GM12878 (cell line): Measurements from ENCODE around the gene TMEM253. TPM values are rescaled to one million over a fixed set of nuclear protein-coding genes. Genes with fewer than 3 reads are reported as not detected.

Experiments used
- ATAC-seq: fragments of 200-7000 bp; cut with Tn5 transposase; 3 replicates; pipeline ENCODE4 v1.9.1; 2020; ENCODE audit warnings: mild to moderate bottlenecking, moderate library complexity
- BruUV-seq: library from RNA; stranded (reverse); fragments of 400-500 nt; replicated peaks from 2 replicates; lab custom pipeline; 2021; lab: Mats Ljungman, UMichigan
- CTCF ChIA-PET: fragments of 300-600 bp; sonication (Branson Sonifier 250); formaldehyde crosslinking; extraction: SDS; loops from one replicate; lab custom pipeline; 2021; ENCODE audit warnings: inconsistent platforms; lab: Yijun Ruan, JAX
- POLR2A ChIA-PET: fragments of 350-600 bp; formaldehyde crosslinking; extraction: SDS; loops from one replicate; lab custom pipeline; 2021; ENCODE audit warnings: inconsistent platforms; lab: Charles Lee
- RAD21 ChIA-PET: fragments of 300-600 bp; sonication (Branson Sonifier 250); formaldehyde crosslinking; loops from one replicate; lab custom pipeline; 2023; ENCODE audit warnings: antibody characterized with exemption; ENCODE audit not compliant: unreplicated experiment; lab: Charles Lee
- SMC1A ChIA-PET: fragments of 300-600 bp; sonication (Branson Sonifier 250); formaldehyde crosslinking; loops from one replicate; lab custom pipeline; 2023; ENCODE audit not compliant: unreplicated experiment, uncharacterized antibody; lab: Charles Lee
- DNase-seq: peaks from one replicate; pipeline ENCODE4 v3.0.0-alpha.2; 2011; ENCODE audit warnings: low read depth, low spot score
- FAIRE-seq: peaks from 3 replicates; lab custom pipeline; 2011; peaks lifted over from hg19 to GRCh38; lab: Jason Lieb, UNC
- H2AFZ ChIP-seq: 2 replicates; pipeline ENCODE4 v1.6.0; 2011; ENCODE audit warnings: low read depth, low read length, control low read depth; ENCODE audit not compliant: control insufficient read depth
- H3K27ac ChIP-seq: 2 replicates; pipeline ENCODE4 v1.5.1; 2011; ENCODE audit warnings: control low read depth; ENCODE audit not compliant: control insufficient read depth, insufficient read depth
- H3K27me3 ChIP-seq, 2 experiments: replicated peaks in 1 of 2; 2 replicates each; pipeline versions ENCODE4 v1.6.0 to v1.6.1; 2011; ENCODE audit warnings: low read length in 1 of 2; ENCODE audit not compliant: control insufficient read depth in 2 of 2, insufficient read depth in 2 of 2
- H3K36me3 ChIP-seq, 2 experiments: 2 replicates each; pipeline ENCODE4 v1.5.1; 2011; ENCODE audit warnings: low read length in 1 of 2; ENCODE audit not compliant: control insufficient read depth in 2 of 2, insufficient read depth in 2 of 2
- H3K4me1 ChIP-seq: 2 replicates; pipeline ENCODE4 v1.6.1; 2011; ENCODE audit warnings: mild to moderate bottlenecking, low read length, moderate library complexity, mixed read lengths; ENCODE audit not compliant: control insufficient read depth, insufficient read depth
- H3K4me2 ChIP-seq: 2 replicates; pipeline ENCODE4 v1.6.0; 2011; ENCODE audit warnings: control low read depth; ENCODE audit not compliant: control insufficient read depth, insufficient read depth
- H3K4me3 ChIP-seq: fragments of 200-600 bp; sonication (generic); 2 replicates; pipeline ENCODE4 v1.5.1; 2016
- H3K79me2 ChIP-seq: 2 replicates; pipeline ENCODE4 v1.6.0; 2011; ENCODE audit warnings: low read length; ENCODE audit not compliant: control insufficient read depth, insufficient read depth
- H3K9ac ChIP-seq: 2 replicates; pipeline ENCODE4 v1.8.0; 2011; ENCODE audit warnings: low read length, control low read depth, mixed read lengths; ENCODE audit not compliant: control insufficient read depth, insufficient read depth
- H3K9me3 ChIP-seq: replicated peaks from 3 replicates; pipeline ENCODE4 v1.5.1; 2011; ENCODE audit warnings: mild to moderate bottlenecking, low read length; ENCODE audit not compliant: control insufficient read depth, insufficient read depth
- H4K20me1 ChIP-seq: 2 replicates; pipeline ENCODE4 v1.6.0; 2011; ENCODE audit not compliant: control insufficient read depth, insufficient read depth
- CBFB ChIP-seq: IDR thresholded peaks from 2 replicates; pipeline ENCODE4 v1.6.1; 2016; ENCODE audit warnings: antibody characterized with exemption, low read depth
- MXI1 ChIP-seq: fragments of 150-350 bp; IDR thresholded peaks from 2 replicates; pipeline ENCODE4 v1.6.1; 2011; ENCODE audit warnings: low read depth, mild to moderate bottlenecking, inconsistent platforms, low read length, improper control_type of control experiment
- NFYA ChIP-seq: IDR thresholded peaks from 2 replicates; pipeline ENCODE4 v1.6.1; 2011; ENCODE audit warnings: low read depth, mild to moderate bottlenecking, low read length, improper control_type of control experiment, borderline replicate concordance
- PAX5 ChIP-seq: IDR thresholded peaks from 2 replicates; pipeline ENCODE4 v1.6.1; 2011; ENCODE audit warnings: low read depth, low read length, borderline replicate concordance
- POLR2AphosphoS2 ChIP-seq: IDR thresholded peaks from 2 replicates; pipeline ENCODE4 v1.6.1; 2011; ENCODE audit warnings: low read depth, mild to moderate bottlenecking, low read length, improper control_type of control experiment, moderate library complexity
- SIN3A ChIP-seq: IDR thresholded peaks from 2 replicates; pipeline ENCODE4 v1.6.1; 2012; ENCODE audit warnings: low read depth, low read length, improper control_type of control experiment
- SIX5 ChIP-seq: IDR thresholded peaks from 2 replicates; pipeline ENCODE4 v1.6.1; 2011; ENCODE audit warnings: mild to moderate bottlenecking, low read depth, low read length, moderate library complexity; ENCODE audit not compliant: severe bottlenecking
- SMAD5 ChIP-seq: IDR thresholded peaks from 2 replicates; pipeline ENCODE4 v1.6.1; 2016; ENCODE audit warnings: antibody characterized with exemption, low read depth
- SRF ChIP-seq, 2 experiments: IDR thresholded peaks; 2 replicates each; pipeline ENCODE4 v1.6.1; 2011; ENCODE audit warnings: low read depth in 2 of 2, low read length in 2 of 2, mild to moderate bottlenecking in 1 of 2, moderate library complexity in 1 of 2
- ZNF207 ChIP-seq: fragments of 450-650 bp; IDR thresholded peaks from 2 replicates; pipeline ENCODE4 v1.6.1; 2014; ENCODE audit warnings: antibody characterized with exemption, mild to moderate bottlenecking, borderline replicate concordance
- WGBS: methylation state at CpG from one replicate; pipeline ENCODE4 v1.1.6; 2016; ENCODE audit warnings: low lambda C conversion rate; ENCODE audit not compliant: insufficient replicate concordance, insufficient coverage; ENCODE audit errors: missing lambda C conversion rate; 5-methylcytosine and 5-hydroxymethylcytosine counted together
- in situ Hi-C: fragments of 300-500 bp; cut with MboI; formaldehyde crosslinking; loops from 9 replicates; pipeline ENCODE4 v1.14.3; 2018; ENCODE audit warnings: mixed read lengths
- intact Hi-C: fragments of 100-400 bp; cut with micrococcal nuclease; formaldehyde crosslinking; loops from one replicate; pipeline ENCODE4 v1.14.2; 2022; ENCODE audit not compliant: unreplicated experiment
- polyA plus RNA-seq, 11 experiments: library from polyadenylated mRNA; depleted of rRNA in 4 of 11; unstranded in 6 of 11; stranded (reverse) in 5 of 11; fragments of >200 nt; fragmentation: Nextera tagmentation in 4 of 11; fragmentation: Illumina TruSeq in 1 of 11; extraction: Ambion mirVana in 4 of 11; extraction: Trizol in 1 of 11; gene quantifications; 1 replicate in 1 of 11; 2 replicates in 10 of 11; pipeline versions ENCODE4 v1.2.1 to v1.2.3, GENCODE V29; 2011 to 2016; ENCODE audit warnings: inconsistent platforms in 2 of 11, missing spikeins in 2 of 11, low read depth in 1 of 11
- total RNA-seq, 4 experiments: library from RNA; depleted of rRNA in 3 of 4; stranded (reverse); fragments of >200 nt in 3 of 4; fragmentation: Illumina TruSeq in 1 of 4; extraction: Trizol in 1 of 4; gene quantifications; 2 replicates each; pipeline versions ENCODE4 v1.2.1 to v1.2.3, GENCODE V29; 2013 to 2021
- TF ChIP-seq, protein P1 (sequence below): IDR thresholded peaks from 2 replicates; pipeline ENCODE4 v1.6.1; 2012; ENCODE audit warnings: low read length, inconsistent platforms
- TF ChIP-seq, protein P2 (sequence below): fragments of 450-650 bp; IDR thresholded peaks from 2 replicates; pipeline ENCODE4 v1.6.1; 2014; ENCODE audit warnings: mild to moderate bottlenecking
- TF ChIP-seq, protein P3 (sequence below): IDR thresholded peaks from 2 replicates; pipeline ENCODE4 v1.6.1; 2011; ENCODE audit warnings: mild to moderate bottlenecking, low read depth, low read length, moderate library complexity; ENCODE audit not compliant: insufficient replicate concordance

Gene TMEM253
- total and polyA plus RNA-seq, 10 of the 15 experiments (the other 5 are each of a cell fraction or from before 2014, with no cell fraction given): 0.11 to 0.48 TPM; not detected in 8

DNA sequence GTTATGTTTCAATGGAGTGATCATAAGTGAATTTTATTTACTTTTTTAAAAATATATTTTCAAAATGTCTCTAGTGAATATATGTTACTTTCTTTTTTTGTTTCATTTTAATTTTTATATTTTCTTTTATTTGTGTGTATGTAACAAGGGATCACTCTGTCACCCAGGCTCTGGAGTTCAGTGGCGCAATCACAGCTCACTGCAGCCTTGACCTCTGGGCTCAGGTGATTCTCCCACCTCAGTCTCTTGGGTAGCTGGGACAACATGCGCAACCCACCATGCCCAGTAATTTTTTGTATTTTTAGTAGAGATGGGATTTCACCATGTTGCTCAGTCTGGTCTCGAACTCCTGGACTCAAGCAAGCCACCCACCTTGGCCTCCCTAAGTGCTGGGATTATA lies 18.1 kb downstream of the TMEM253 start:
- Histone ChIP-seq H3K9me3 (no peaks in the 10 kb centered on the region), H3K4me1 (no peaks in the 10 kb centered on the region), H3K9ac (no peak overlapping the region), H3K4me3 (no peak overlapping the region), H4K20me1 (no peaks in the 10 kb centered on the region), H3K36me3 (no peaks in the 10 kb centered on the region), H3K4me2 (no peak overlapping the region), H3K79me2 (no peaks in the 10 kb centered on the region), H2AFZ (no peak overlapping the region), H3K27ac (no peak overlapping the region), H3K27me3 (no peaks in the 10 kb centered on the region)
- POLR2A ChIA-PET: no interaction called here
- WGBS: 60% methylated on average over 3 of the region's 3 CpGs
- DNase-seq: no peak
- no peak for FAIRE-seq
- SMC1A ChIA-PET: interaction anchor here (1.1 kb wide), 1 partner anchor 14 kb away, joined by 3 read pairs; no protein-coding TSS in a partner anchor
- BruUV-seq: no TSS peak
- CTCF ChIA-PET: interaction anchor here (0.6 kb wide), 1 partner anchor 137 kb away, joined by 3 read pairs; no protein-coding TSS in a partner anchor
- in situ Hi-C loops (no loop called here), intact Hi-C loops (no loop called here)
- ATAC-seq: no peak
- no peak for TF ChIP-seq SIN3A
- TF ChIP-seq POLR2AphosphoS2: no peak
- no peak for TF ChIP-seq ZNF207
- RAD21 ChIA-PET: no interaction called here

DNA sequence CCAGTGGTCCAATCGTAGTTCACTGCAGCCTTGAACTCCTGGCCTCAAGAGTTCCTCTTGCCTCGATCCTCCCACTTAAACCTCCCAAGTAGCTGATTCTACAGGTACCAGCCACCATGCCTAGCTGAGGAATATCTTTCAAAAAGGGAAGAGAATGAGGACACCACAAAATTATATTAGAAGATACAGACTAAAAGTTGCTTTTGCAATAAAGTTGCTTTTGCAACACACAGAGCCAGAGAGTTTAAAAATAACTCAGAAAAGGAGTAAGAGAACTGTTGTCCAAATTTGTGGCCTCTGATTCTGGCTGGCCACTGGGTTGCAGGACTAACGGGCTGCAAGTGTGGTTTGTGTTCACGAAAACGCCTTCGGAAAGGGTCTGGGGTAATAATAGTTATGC lies 19.8 kb downstream of the TMEM253 start:
- ATAC-seq: no peak
- Histone ChIP-seq H3K9ac (no peak overlapping the region), H3K4me2 (no peak overlapping the region), H3K4me3 (no peak overlapping the region), H3K27ac (no peak overlapping the region), H3K4me1 (no peaks in the 10 kb centered on the region), H3K27me3 (no peaks in the 10 kb centered on the region; a peak in 1 of 4 replicates), H4K20me1 (no peaks in the 10 kb centered on the region), H3K79me2 (no peaks in the 10 kb centered on the region), H3K36me3 (no peaks in the 10 kb centered on the region), H2AFZ (no peak overlapping the region), H3K9me3 (no peaks in the 10 kb centered on the region)
- ChIA-PET CTCF (no interaction called here), RAD21 (no interaction called here), POLR2A (no interaction called here), SMC1A (no interaction called here)
- 46% methylated on average over 6 of the region's 6 CpGs for WGBS
- in situ Hi-C loops: no loop called here
- FAIRE-seq: no peak
- intact Hi-C loops: no loop called here
- no TSS peak for BruUV-seq
- DNase-seq: no peak
- TF ChIP-seq SMAD5 (no peak), SRF (IDR thresholded peaks at IDR 0.05; ENCODE audit: low read depth in 2 of 2, low read length in 2 of 2) (no peak), CBFB (no peak), NFYA (no peak), PAX5 (no peak), SIX5 (no peak), MXI1 (no peak)
- TF ChIP-seq, protein P1, sequence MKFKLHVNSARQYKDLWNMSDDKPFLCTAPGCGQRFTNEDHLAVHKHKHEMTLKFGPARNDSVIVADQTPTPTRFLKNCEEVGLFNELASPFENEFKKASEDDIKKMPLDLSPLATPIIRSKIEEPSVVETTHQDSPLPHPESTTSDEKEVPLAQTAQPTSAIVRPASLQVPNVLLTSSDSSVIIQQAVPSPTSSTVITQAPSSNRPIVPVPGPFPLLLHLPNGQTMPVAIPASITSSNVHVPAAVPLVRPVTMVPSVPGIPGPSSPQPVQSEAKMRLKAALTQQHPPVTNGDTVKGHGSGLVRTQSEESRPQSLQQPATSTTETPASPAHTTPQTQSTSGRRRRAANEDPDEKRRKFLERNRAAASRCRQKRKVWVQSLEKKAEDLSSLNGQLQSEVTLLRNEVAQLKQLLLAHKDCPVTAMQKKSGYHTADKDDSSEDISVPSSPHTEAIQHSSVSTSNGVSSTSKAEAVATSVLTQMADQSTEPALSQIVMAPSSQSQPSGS: no peak
- TF ChIP-seq, protein P2, sequence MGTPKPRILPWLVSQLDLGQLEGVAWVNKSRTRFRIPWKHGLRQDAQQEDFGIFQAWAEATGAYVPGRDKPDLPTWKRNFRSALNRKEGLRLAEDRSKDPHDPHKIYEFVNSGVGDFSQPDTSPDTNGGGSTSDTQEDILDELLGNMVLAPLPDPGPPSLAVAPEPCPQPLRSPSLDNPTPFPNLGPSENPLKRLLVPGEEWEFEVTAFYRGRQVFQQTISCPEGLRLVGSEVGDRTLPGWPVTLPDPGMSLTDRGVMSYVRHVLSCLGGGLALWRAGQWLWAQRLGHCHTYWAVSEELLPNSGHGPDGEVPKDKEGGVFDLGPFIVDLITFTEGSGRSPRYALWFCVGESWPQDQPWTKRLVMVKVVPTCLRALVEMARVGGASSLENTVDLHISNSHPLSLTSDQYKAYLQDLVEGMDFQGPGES: no peak
- TF ChIP-seq, protein P3, sequence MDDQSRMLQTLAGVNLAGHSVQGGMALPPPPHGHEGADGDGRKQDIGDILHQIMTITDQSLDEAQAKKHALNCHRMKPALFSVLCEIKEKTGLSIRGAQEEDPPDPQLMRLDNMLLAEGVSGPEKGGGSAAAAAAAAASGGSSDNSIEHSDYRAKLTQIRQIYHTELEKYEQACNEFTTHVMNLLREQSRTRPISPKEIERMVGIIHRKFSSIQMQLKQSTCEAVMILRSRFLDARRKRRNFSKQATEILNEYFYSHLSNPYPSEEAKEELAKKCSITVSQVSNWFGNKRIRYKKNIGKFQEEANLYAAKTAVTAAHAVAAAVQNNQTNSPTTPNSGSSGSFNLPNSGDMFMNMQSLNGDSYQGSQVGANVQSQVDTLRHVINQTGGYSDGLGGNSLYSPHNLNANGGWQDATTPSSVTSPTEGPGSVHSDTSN: no peak
